GM12864 (cell line): ENCODE results near the gene SLMAP.

Source experiments
- DNase-seq: peaks from one replicate; pipeline ENCODE4 v3.0.0-alpha.2; 2011; ENCODE audit warnings: low read depth
- H3K4me3 ChIP-seq: 2 replicates; pipeline ENCODE4 v1.5.1; 2011; ENCODE audit warnings: mild to moderate bottlenecking, low read depth, low read length, control low read depth
- CTCF ChIP-seq: IDR thresholded peaks from 2 replicates; pipeline ENCODE4 v1.5.1; 2011; ENCODE audit warnings: low read depth, mild to moderate bottlenecking, moderate library complexity, low read length, control low read depth, inconsistent platforms; ENCODE audit errors: missing control alignments

The SLMAP gene

GRCh38 chr3:57971975-57972374 is 215.9 kb downstream of the SLMAP start:
- no peak overlapping the region for H3K4me3 ChIP-seq
- no peak for TF ChIP-seq CTCF
- DNase-seq, result no peak

DNA sequence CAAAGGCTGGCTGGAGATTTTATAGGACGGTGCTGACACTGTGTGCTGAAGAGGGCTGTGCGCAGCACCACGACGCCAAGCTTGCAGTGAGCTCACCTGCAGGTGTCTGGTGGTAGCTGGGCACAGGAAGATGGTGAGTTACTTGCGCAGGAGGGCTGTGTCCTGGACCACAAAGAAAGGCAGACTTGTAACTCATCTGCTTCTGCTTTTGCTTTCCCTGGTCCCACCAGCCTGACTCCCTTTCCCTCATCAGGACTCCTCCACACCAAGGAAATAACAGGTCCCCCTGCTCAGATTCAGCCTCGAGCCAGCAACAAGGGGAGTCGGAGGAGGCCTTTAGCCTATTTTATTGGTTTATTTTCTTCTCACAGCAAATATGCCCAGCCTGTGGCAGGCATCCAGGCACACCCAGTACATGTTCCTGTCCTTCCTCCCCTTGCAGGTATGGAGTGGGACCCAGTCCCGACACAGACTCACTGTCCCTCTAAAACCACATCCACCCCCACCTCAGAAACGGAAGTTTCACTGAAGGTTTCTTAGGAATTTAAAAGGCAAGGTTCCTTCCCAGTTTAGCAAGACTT is 216.5 kb downstream of the SLMAP start:
- no peak for DNase-seq
- H3K4me3 ChIP-seq, result no peak overlapping the region
- no peak for TF ChIP-seq CTCF

GRCh38 chr3:57973715-57974477 is 217.8 kb downstream of the SLMAP start:
- no peak for TF ChIP-seq CTCF
- no peak for DNase-seq
- H3K4me3 ChIP-seq, result no peak overlapping the region

DNA sequence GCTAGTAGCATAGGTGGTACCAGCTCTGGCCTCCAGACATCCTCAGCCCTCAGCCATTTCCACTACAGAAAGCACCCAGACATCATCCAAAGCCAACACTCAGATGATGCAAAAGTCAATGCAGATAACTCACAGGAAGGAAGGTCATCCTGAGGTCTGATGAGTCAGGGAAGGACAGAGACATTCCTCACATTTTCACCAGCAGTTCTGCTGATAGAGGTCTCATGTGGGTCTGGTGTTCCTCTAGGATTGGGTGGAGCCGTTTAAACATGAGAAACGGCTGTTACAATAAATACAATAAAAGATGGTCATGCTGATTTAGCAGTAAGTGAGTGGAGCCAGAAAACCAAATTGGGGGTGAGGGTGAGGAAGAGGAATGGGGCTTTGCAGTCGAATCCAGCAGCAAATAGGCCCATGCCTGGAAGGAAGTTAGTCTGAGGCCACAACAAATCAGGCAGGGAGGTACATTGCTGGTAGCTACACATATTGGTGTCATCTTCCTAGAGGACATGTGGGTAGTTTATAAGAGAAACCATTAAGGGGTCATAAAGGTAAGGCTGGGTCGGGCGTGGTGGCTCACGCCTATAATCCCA is 218.8 kb downstream of the SLMAP start:
- no peak for DNase-seq
- no peak overlapping the region for H3K4me3 ChIP-seq
- TF ChIP-seq CTCF, result no peak

DNA sequence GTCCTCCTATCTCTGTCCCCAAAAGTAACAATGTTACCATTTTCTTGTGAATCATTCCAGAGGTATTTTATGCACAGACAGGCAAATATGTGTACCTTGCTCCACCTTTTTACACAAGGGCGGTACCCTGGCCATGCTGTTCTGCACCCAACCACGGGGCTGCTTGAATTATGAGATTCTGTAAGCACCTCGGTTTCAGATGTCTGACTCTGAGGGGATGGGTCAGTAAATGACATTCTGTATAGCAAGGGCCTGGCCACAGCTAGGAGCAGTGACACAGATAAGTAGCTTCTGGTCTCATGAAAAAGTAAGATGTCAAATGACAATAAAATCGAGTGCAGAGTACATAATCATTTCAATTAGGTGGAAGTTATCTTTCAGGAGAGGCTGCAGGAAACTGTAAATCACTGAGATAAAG is 221.7 kb downstream of the SLMAP start:
- no peak overlapping the region for H3K4me3 ChIP-seq
- DNase-seq, result no peak
- TF ChIP-seq CTCF, result no peak

DNA sequence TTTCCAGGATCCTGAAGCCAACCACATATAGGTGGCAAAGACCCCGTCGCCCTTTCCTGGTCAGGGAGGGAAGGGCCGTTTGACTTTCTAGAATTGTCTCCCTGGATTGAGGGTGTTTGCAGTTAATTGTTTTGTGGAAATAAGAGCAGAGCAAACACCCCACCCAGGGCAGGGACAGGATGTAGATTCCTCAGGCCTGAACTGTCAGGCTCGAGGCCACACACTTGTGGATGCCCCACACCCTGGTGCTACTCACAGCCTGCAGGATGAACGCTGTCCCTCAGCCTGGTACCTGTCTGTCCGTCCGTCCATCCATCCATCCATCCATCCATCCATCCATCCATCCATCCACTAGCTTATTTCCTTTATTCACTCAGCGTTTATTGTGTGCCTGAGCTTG is 222.2 kb downstream of the SLMAP start:
- no peak for DNase-seq
- H3K4me3 ChIP-seq, result no peak overlapping the region
- TF ChIP-seq CTCF, result no peak
